ENCODE measurements around the gene DGKG.

Gene DGKG

DNA sequence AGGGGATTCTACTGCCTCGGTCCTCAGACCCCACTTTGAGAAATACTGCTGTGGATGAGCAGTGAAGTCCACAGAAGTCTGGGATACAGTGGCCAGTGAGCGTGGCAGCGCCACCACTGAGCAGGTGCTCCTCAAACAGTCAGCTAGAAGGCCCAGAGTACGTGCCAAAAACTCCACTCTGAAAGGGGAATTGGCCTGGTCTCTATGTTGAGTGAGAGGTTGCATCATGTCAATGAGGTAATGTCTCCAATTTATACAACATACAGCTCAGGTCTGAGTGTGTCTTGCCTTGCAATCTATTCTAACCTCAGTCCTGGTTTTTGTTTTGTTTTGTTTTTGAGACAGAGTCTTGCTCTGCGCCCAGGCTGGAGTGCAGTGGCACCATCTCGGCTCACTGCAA lies 199.8 kb downstream of the DGKG start:
- Histone ChIP-seq H3K36me3 (ENCODE audit: control insufficient read depth, insufficient read depth, low read length) (no peaks in the 10 kb centered on the region), H3K4me3 (replicated peaks; ENCODE audit: low read depth, low read length) (no peak overlapping the region), H3K27me3 (replicated peaks; ENCODE audit: control insufficient read depth, insufficient read depth, low read length) (no peaks in the 10 kb centered on the region)
- peak; percentile 35 for DNase-seq (ENCODE audit: extremely low read depth, insufficient read length)
- no peak for TF ChIP-seq CTCF (IDR thresholded peaks at IDR 0.05; ENCODE audit: insufficient read depth, low read length, poor library complexity, severe bottlenecking)

DNA sequence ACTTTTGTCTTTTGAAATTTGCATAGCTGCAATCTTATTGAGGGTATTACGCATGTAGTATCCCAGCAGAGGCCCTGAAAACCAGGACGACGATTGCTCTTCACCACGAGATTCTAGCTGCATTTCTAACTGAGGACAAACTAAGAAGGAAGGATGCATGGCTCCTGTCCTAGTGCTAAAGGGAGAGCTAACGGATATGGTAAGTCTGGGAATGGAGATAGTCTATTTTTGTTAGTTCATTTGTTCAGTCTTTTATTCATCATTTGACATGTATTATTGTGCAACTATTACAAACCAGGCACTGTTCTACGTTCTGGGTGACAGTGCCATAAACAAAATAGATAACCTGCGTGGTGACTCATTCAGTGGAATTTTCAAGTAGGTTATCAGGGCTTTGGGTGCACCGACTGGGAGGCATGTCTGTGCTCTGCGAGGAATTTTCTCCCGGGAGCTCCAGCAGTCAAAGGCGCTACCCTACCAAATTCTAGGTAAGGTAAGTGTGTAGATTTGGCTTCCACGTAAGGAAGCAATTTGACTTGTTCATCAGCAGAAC lies 201.3 kb downstream of the DGKG start:
- no peaks in the 10 kb centered on the region for H3K36me3 ChIP-seq (ENCODE audit: control insufficient read depth, insufficient read depth, low read length)
- H3K4me3 ChIP-seq (replicated peaks; ENCODE audit: low read depth, low read length): no peak overlapping the region
- H3K27me3 ChIP-seq (replicated peaks; ENCODE audit: control insufficient read depth, insufficient read depth, low read length): no peaks in the 10 kb centered on the region
- no peak for TF ChIP-seq CTCF (IDR thresholded peaks at IDR 0.05; ENCODE audit: insufficient read depth, low read length, poor library complexity, severe bottlenecking)
- no peak for DNase-seq (ENCODE audit: extremely low read depth, insufficient read length)

DNA sequence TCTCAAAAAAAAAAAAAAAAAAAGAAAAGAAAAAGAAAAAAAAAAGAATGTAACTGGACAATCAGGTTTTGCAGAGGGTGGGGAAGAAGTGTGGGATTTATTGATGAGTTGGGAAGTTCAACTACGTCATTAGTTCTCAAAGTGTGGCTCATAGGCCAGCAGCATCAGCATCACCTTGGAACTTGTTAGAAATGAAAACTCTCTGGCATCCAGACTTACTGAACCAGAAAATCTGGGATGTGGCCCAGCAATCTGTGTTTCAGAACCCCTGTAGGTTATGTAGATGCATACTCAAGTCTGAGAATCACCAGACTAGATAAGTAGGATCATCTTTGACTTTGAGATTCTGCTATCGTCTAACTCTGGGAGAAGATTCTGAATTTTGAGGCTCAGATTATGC lies 207.4 kb downstream of the DGKG start:
- DNase-seq (ENCODE audit: extremely low read depth, insufficient read length): no peak
- Histone ChIP-seq H3K27me3 (replicated peaks; ENCODE audit: control insufficient read depth, insufficient read depth, low read length) (no peaks in the 10 kb centered on the region), H3K36me3 (ENCODE audit: control insufficient read depth, insufficient read depth, low read length) (no peaks in the 10 kb centered on the region), H3K4me3 (replicated peaks; ENCODE audit: low read depth, low read length) (no peak overlapping the region)
- TF ChIP-seq CTCF (IDR thresholded peaks at IDR 0.05; ENCODE audit: insufficient read depth, low read length, poor library complexity, severe bottlenecking): no peak

- peak; percentile 74 for DNase-seq (ENCODE audit: extremely low read depth, insufficient read length)
- Histone ChIP-seq H3K27me3 (replicated peaks; ENCODE audit: control insufficient read depth, insufficient read depth, low read length) (no peaks in the 10 kb centered on the region), H3K36me3 (ENCODE audit: control insufficient read depth, insufficient read depth, low read length) (no peaks in the 10 kb centered on the region), H3K4me3 (replicated peaks; ENCODE audit: low read depth, low read length) (no peak overlapping the region)
- TF ChIP-seq CTCF (IDR thresholded peaks at IDR 0.05; ENCODE audit: insufficient read depth, low read length, poor library complexity, severe bottlenecking): no peak
These were observed 209.1 kb downstream of the DGKG start for GRCh38 chr3:186152889-186153292.

GRCh38 chr3:186152361-186152798 lies 209.7 kb downstream of the DGKG start:
- DNase-seq (ENCODE audit: extremely low read depth, insufficient read length): peak; percentile 37
- H3K27me3 ChIP-seq (replicated peaks; ENCODE audit: control insufficient read depth, insufficient read depth, low read length): no peaks in the 10 kb centered on the region
- H3K4me3 ChIP-seq (replicated peaks; ENCODE audit: low read depth, low read length): no peak overlapping the region
- H3K36me3 ChIP-seq (ENCODE audit: control insufficient read depth, insufficient read depth, low read length): no peaks in the 10 kb centered on the region
- TF ChIP-seq CTCF (IDR thresholded peaks at IDR 0.05; ENCODE audit: insufficient read depth, low read length, poor library complexity, severe bottlenecking): no peak

Measured in GM06990 (cell line).